ENCODE measurements around the gene ZNF740. TPM values are rescaled to one million over a fixed set of nuclear protein-coding genes. Genes with fewer than 3 reads are reported as not detected.

Gene ZNF740
- total RNA-seq, 1 donor from 2014 or later, result 46.8 TPM

- ATAC-seq (peak; percentile 61), DNase-seq (no peak)
- Histone ChIP-seq H3K27ac (no peak overlapping the region), H3K4me3 (peak overlapping the region; percentile 10), H3K9me3 (no peaks in the 10 kb centered on the region), H3K27me3 (no peaks in the 10 kb centered on the region), H3K4me1 (peaks cover 30% of the 10 kb centered on the region), H3K36me3 (peaks cover 38% of the 10 kb centered on the region)
- TF ChIP-seq CTCF (IDR thresholded peaks at IDR 0.05), result no peak
- intact Hi-C loops (cut with DNase I), result no loop called here
These were observed 28.4 kb downstream of the ZNF740 start for GRCh38 chr12:53208877-53209463.

- DNase-seq (no peak), ATAC-seq (no peak)
- Histone ChIP-seq H3K27ac (no peak overlapping the region), H3K27me3 (no peaks in the 10 kb centered on the region), H3K36me3 (peaks cover 51% of the 10 kb centered on the region), H3K4me1 (peaks cover 47% of the 10 kb centered on the region), H3K9me3 (no peaks in the 10 kb centered on the region), H3K4me3 (no peak overlapping the region)
- intact Hi-C loops (cut with DNase I), result loop anchor here (10.0 kb wide), 1 partner anchor 74 kb away; no protein-coding TSS in a partner anchor
- TF ChIP-seq CTCF (IDR thresholded peaks at IDR 0.05), result no peak
These were observed 30.3 kb downstream of the ZNF740 start for GRCh38 chr12:53210843-53211242.

GRCh38 chr12:53211476-53212381, 31.2 kb downstream of the ZNF740 start:
- no peak for ATAC-seq
- Histone ChIP-seq H3K9me3 (no peaks in the 10 kb centered on the region), H3K4me3 (no peak overlapping the region), H3K27me3 (no peaks in the 10 kb centered on the region), H3K4me1 (peaks cover 56% of the 10 kb centered on the region), H3K27ac (no peak overlapping the region), H3K36me3 (peaks cover 51% of the 10 kb centered on the region)
- intact Hi-C loops (cut with DNase I), result loop anchor here (10.0 kb wide), 1 partner anchor 73 kb away; no protein-coding TSS in a partner anchor
- DNase-seq, result no peak
- no peak for TF ChIP-seq CTCF (IDR thresholded peaks at IDR 0.05)

- no peak overlapping the region for H3K4me3 ChIP-seq
- H3K4me1 ChIP-seq, result peaks cover 59% of the 10 kb centered on the region
- no peaks in the 10 kb centered on the region for H3K27me3 ChIP-seq
- H3K36me3 ChIP-seq, result peaks cover 51% of the 10 kb centered on the region
- H3K9me3 ChIP-seq, result no peaks in the 10 kb centered on the region
- H3K27ac ChIP-seq, result no peak overlapping the region
- DNase-seq (no peak), ATAC-seq (no peak)
- intact Hi-C loops (cut with DNase I), result loop anchor here (10.0 kb wide), 1 partner anchor 72 kb away; no protein-coding TSS in a partner anchor
- TF ChIP-seq CTCF (IDR thresholded peaks at IDR 0.05), result no peak
These were observed 32.4 kb downstream of the ZNF740 start for GRCh38 chr12:53212931-53213330.

- ATAC-seq, result peak; percentile 82
These were observed 32.8 kb downstream of the ZNF740 start for GRCh38 chr12:53213348-53213747.

More at GRCh38 chr12:53213348-53213747, 32.8 kb downstream of the ZNF740 start:
- Histone ChIP-seq H3K27ac (no peak overlapping the region), H3K4me3 (no peak overlapping the region), H3K36me3 (peaks cover 51% of the 10 kb centered on the region), H3K4me1 (peaks cover 60% of the 10 kb centered on the region), H3K9me3 (no peaks in the 10 kb centered on the region), H3K27me3 (no peaks in the 10 kb centered on the region)
- TF ChIP-seq CTCF (IDR thresholded peaks at IDR 0.05), result peak; percentile 89
- intact Hi-C loops (cut with DNase I), result loop anchor here (10.0 kb wide), 1 partner anchor 71 kb away; no protein-coding TSS in a partner anchor
- peak; percentile 92 for DNase-seq

Measured in upper lobe of right lung (tissue), 1 donor.